ENCODE data around the gene ETAA1. TPM values are rescaled to one million over a fixed set of nuclear protein-coding genes. Genes with fewer than 3 reads are reported as not detected.

Gene ETAA1
- polyA plus RNA-seq, 1 donor, result 12.4 TPM

DNA sequence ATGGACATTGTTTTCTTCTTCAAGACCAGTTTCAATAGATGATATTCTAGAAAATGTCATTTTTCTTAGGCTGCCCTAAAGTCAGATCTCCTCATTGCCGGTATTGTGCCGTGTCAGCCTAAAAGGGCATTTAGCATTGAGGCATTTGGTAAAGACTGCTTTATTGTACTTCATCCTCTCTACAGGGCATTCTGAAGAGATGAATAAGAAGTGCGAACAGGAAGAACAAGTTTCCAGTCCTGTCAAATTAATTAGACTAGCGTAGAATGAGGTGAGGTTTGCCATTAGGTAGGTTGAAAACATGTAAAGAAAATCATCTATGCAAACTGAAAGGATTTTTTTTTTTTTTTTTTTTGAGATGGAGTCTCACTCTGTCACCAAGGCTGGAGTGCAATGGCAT is 60.6 kb downstream of the ETAA1 start:
- no peak overlapping the region for H3K4me3 ChIP-seq (ENCODE audit: low read length)
- DNase-seq, result no peak
- 85% methylated on average over 4 of the region's 4 CpGs for WGBS (ENCODE audit: insufficient coverage, low lambda C conversion rate)

DNA sequence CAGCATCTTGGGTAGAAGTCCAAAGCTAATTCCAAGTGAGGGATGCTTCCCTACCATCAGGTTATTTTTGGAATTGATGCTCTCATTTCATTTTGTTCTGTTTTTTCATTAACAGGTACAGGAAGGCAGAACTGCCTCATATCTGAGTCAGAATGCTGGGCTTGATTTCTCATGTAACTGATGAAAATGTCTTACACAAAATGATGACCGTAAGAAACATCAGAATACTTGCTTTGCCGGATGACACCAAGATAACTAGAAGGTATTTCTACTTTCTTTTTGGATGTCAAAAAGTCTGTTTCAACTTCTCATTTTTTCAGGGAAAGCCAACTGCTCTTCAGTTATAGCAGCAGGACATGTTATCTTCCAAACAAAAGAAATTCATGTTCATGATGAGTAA is 62.6 kb downstream of the ETAA1 start:
- no peak for DNase-seq
- Histone ChIP-seq H3K27me3 (ENCODE audit: control insufficient read depth, insufficient read depth, low read length) (no peaks in the 10 kb centered on the region), H3K9me3 (ENCODE audit: control insufficient read depth, low read depth, low read length) (no peaks in the 10 kb centered on the region)

More for the DNA sequence above, 60.6 kb downstream of the ETAA1 start:
- no peak overlapping the region for H3K27ac ChIP-seq (ENCODE audit: low read length)
- H3K9me3 ChIP-seq (ENCODE audit: control insufficient read depth, low read depth, low read length), result no peaks in the 10 kb centered on the region
- no peaks in the 10 kb centered on the region for H3K4me1 ChIP-seq (ENCODE audit: control insufficient read depth, insufficient read depth, low read length)
- no peaks in the 10 kb centered on the region for H3K27me3 ChIP-seq (ENCODE audit: control insufficient read depth, insufficient read depth, low read length)
- H3K36me3 ChIP-seq (ENCODE audit: control insufficient read depth, insufficient read depth, low read length), result no peaks in the 10 kb centered on the region

More for the DNA sequence above, 62.6 kb downstream of the ETAA1 start:
- Histone ChIP-seq H3K4me1 (ENCODE audit: control insufficient read depth, insufficient read depth, low read length) (no peaks in the 10 kb centered on the region), H3K27ac (ENCODE audit: low read length) (no peak overlapping the region), H3K36me3 (ENCODE audit: control insufficient read depth, insufficient read depth, low read length) (no peaks in the 10 kb centered on the region), H3K4me3 (ENCODE audit: low read length) (no peak overlapping the region)
- WGBS (ENCODE audit: insufficient coverage, low lambda C conversion rate), result 100% methylated on average over 2 of the region's 2 CpGs
